Mucosa of descending colon (tissue), 3 donors: Measurements from ENCODE around the gene PSMD6. TPM values are rescaled to one million over a fixed set of nuclear protein-coding genes. Genes with fewer than 3 reads are reported as not detected.
A peak's percentile ranks its signal among the peaks of the same experiment; 100 is the strongest.

Experiments used
- ATAC-seq: fragments of 200-7000 bp; cut with Tn5 transposase; one replicate; pipeline ENCODE4 v1.9.1; 2020; ENCODE audit warnings: mild to moderate bottlenecking, moderate library complexity
- DNase-seq, 3 donors: peaks; one replicate each; pipeline ENCODE4 v3.0.0-alpha.2; 2020
- H3K36me3 ChIP-seq: fragments of 200-600 bp; one replicate; pipeline ENCODE4 v1.8.0; 2021; ENCODE audit warnings: low read depth, mild to moderate bottlenecking
- H3K4me1 ChIP-seq: fragments of 200-600 bp; one replicate; pipeline ENCODE4 v1.8.0; 2021; ENCODE audit warnings: low read depth, mild to moderate bottlenecking
- H3K4me3 ChIP-seq: fragments of 200-600 bp; one replicate; pipeline ENCODE4 v1.8.0; 2021; ENCODE audit warnings: mild to moderate bottlenecking
- H3K9me3 ChIP-seq: fragments of 200-600 bp; one replicate; pipeline ENCODE4 v1.8.0; 2021; ENCODE audit warnings: mild to moderate bottlenecking
- CTCF ChIP-seq: fragments of 200-600 bp; IDR thresholded peaks from one replicate; pipeline ENCODE4 v1.8.0; 2022; ENCODE audit warnings: antibody characterized with exemption, mild to moderate bottlenecking
- intact Hi-C, 2 donors: fragments of 100-400 bp; cut with DNase I in 1 of 2; cut with micrococcal nuclease in 1 of 2; formaldehyde crosslinking; loops; one replicate each; pipeline versions ENCODE4 v1.11.0 to v1.11.1; 2022; cut with DNase I, micrococcal nuclease
- total RNA-seq, 3 donors: library from RNA; stranded (reverse); fragmentation: NEBNext Ultra II Directional in 2 of 3; extraction: Animal tissue kit (Norgen Biotek cat#: 25700) in 2 of 3; gene quantifications; one replicate each; pipeline versions ENCODE4 v1.2.1 to v1.2.4, GENCODE V29; 2021 to 2023
- donor health status: DM: no; HTN: no; CAD: no; lungs with moderate emphysema.
- donor health status: DM: no; HTN: no; CAD: no.
- donor health status: DM: no; HTN: yes; CAD: no.

PSMD6 gene
- total RNA-seq, 3 donors from 2014 or later, result 39.1 to 61.8 (median 57.5) TPM

- no peaks in the 10 kb centered on the region for H3K4me1 ChIP-seq
- peaks cover 23% of the 10 kb centered on the region for H3K36me3 ChIP-seq
Observed at GRCh38 chr3:64008487-64009351, 14.6 kb downstream of the PSMD6 start.

GRCh38 chr3:64008017-64008416 is 15.3 kb downstream of the PSMD6 start:
- intact Hi-C loops, result no loop called here
- no peak for ATAC-seq
- H3K36me3 ChIP-seq, result peaks cover 23% of the 10 kb centered on the region
- TF ChIP-seq CTCF, result no peak
- H3K4me1 ChIP-seq, result no peaks in the 10 kb centered on the region
- no peaks in the 10 kb centered on the region for H3K9me3 ChIP-seq
- no peak overlapping the region for H3K4me3 ChIP-seq
- no peak for DNase-seq

More at GRCh38 chr3:64008487-64009351, 14.6 kb downstream of the PSMD6 start:
- DNase-seq (no peak), ATAC-seq (peak; percentile 9)
- no peaks in the 10 kb centered on the region for H3K9me3 ChIP-seq
- H3K4me3 ChIP-seq, result no peak overlapping the region
- intact Hi-C loops, result no loop called here
- no peak for TF ChIP-seq CTCF

GRCh38 chr3:64003589-64003988 is 19.7 kb downstream of the PSMD6 start:
- H3K9me3 ChIP-seq, result no peaks in the 10 kb centered on the region
- ATAC-seq, result no peak
- peaks cover 6% of the 10 kb centered on the region for H3K36me3 ChIP-seq
- TF ChIP-seq CTCF, result no peak
- no peaks in the 10 kb centered on the region for H3K4me1 ChIP-seq
- DNase-seq, result no peak
- intact Hi-C loops, result no loop called here
- no peak overlapping the region for H3K4me3 ChIP-seq

- ATAC-seq, result no peak
- H3K4me3 ChIP-seq, result no peak overlapping the region
- DNase-seq, result no peak
- TF ChIP-seq CTCF, result no peak
- intact Hi-C loops, result no loop called here
- no peaks in the 10 kb centered on the region for H3K9me3 ChIP-seq
- H3K36me3 ChIP-seq, result peaks cover 6% of the 10 kb centered on the region
- H3K4me1 ChIP-seq, result no peaks in the 10 kb centered on the region
Observed at GRCh38 chr3:64002233-64002632, 21.1 kb downstream of the PSMD6 start.

GRCh38 chr3:64000453-64001055 is 22.7 kb downstream of the PSMD6 start:
- H3K36me3 ChIP-seq, result peaks cover 6% of the 10 kb centered on the region
- no peaks in the 10 kb centered on the region for H3K9me3 ChIP-seq
- intact Hi-C loops, result no loop called here
- H3K4me3 ChIP-seq, result no peak overlapping the region
- TF ChIP-seq CTCF, result no peak
- no peaks in the 10 kb centered on the region for H3K4me1 ChIP-seq
- ATAC-seq, result no peak
- no peak for DNase-seq
